ENCODE results near the gene MRPL33.

The MRPL33 gene

GRCh38 chr2:27734305-27734704 is 37.2 kb upstream of the MRPL33 start:
- CTCF ChIA-PET = no interaction called here

GRCh38 chr2:27735263-27735904 is 36.1 kb upstream of the MRPL33 start:
- ChIA-PET CTCF (no interaction called here), POLR2A (no interaction called here)
- DNase-seq (ENCODE audit: extremely low spot score) = no peak
- no peak for TF ChIP-seq CTCF (IDR thresholded peaks at IDR 0.05; ENCODE audit: control extremely low read depth, extremely low read depth, low read depth, missing control alignments)

More at GRCh38 chr2:27734305-27734704, 37.2 kb upstream of the MRPL33 start:
- TF ChIP-seq CTCF (IDR thresholded peaks at IDR 0.05; ENCODE audit: control extremely low read depth, extremely low read depth, low read depth, missing control alignments) = no peak
- DNase-seq (ENCODE audit: extremely low spot score) = no peak
- POLR2A ChIA-PET = no interaction called here

GRCh38 chr2:27736031-27736889 is 35.3 kb upstream of the MRPL33 start:
- ChIA-PET CTCF (interaction anchor here (1.2 to 1.8 kb wide), 2 partner anchors 13 to 31 kb away, joined by 3 to 10 read pairs; no protein-coding TSS in a partner anchor), POLR2A (no interaction called here)

GRCh38 chr2:27736890-27737204 is 34.7 kb upstream of the MRPL33 start:
- no peak for DNase-seq (ENCODE audit: extremely low spot score)
- no peak for TF ChIP-seq CTCF (IDR thresholded peaks at IDR 0.05; ENCODE audit: control extremely low read depth, extremely low read depth, low read depth, missing control alignments)
- ChIA-PET POLR2A (no interaction called here), CTCF (interaction anchor here (1.2 to 1.8 kb wide), 2 partner anchors 13 to 32 kb away, joined by 3 to 10 read pairs; no protein-coding TSS in a partner anchor)

More at GRCh38 chr2:27736031-27736889, 35.3 kb upstream of the MRPL33 start:
- no peak for DNase-seq (ENCODE audit: extremely low spot score)
- no peak for TF ChIP-seq CTCF (IDR thresholded peaks at IDR 0.05; ENCODE audit: control extremely low read depth, extremely low read depth, low read depth, missing control alignments)

- POLR2A ChIA-PET = no interaction called here
- no peak for DNase-seq (ENCODE audit: extremely low spot score)
- TF ChIP-seq CTCF (IDR thresholded peaks at IDR 0.05; ENCODE audit: control extremely low read depth, extremely low read depth, low read depth, missing control alignments) = no peak
- CTCF ChIA-PET = interaction anchor here (0.9 to 1.8 kb wide), 2 partner anchors 14 to 15 kb away, joined by 3 to 10 read pairs; no protein-coding TSS in a partner anchor
Measured at GRCh38 chr2:27737676-27738348, 33.7 kb upstream of the MRPL33 start.

GRCh38 chr2:27738349-27739057 is 33.0 kb upstream of the MRPL33 start:
- DNase-seq (ENCODE audit: extremely low spot score) = no peak
- ChIA-PET CTCF (interaction anchor here (0.6 to 0.9 kb wide), 2 partner anchors 15 to 372 kb away, joined by 3 read pairs; no protein-coding TSS in a partner anchor), POLR2A (no interaction called here)
- no peak for TF ChIP-seq CTCF (IDR thresholded peaks at IDR 0.05; ENCODE audit: control extremely low read depth, extremely low read depth, low read depth, missing control alignments)
